ENCODE results near the gene RHOV.
"Not testable (repeated sequence)": the region's sequence is repeated elsewhere in the genome, so short reads cannot be mapped to it uniquely, and the experiment has no call there.

The RHOV gene

GRCh38 chr15:40871749-40872617 lies 2.1 kb downstream of the RHOV start:
- peak; percentile 51 to 57 for DNase-seq

- no peak for DNase-seq
These were observed 3.3 kb downstream of the RHOV start for GRCh38 chr15:40870716-40871115.

GRCh38 chr15:40869686-40870085 lies 4.3 kb downstream of the RHOV start:
- DNase-seq = no peak

- DNase-seq = no peak
These were observed 6.8 kb downstream of the RHOV start for GRCh38 chr15:40867199-40867598.

GRCh38 chr15:40863660-40864270 lies 10.3 kb downstream of the RHOV start:
- DNase-seq = no peak

- DNase-seq = not testable (repeated sequence)
These were observed 12.9 kb downstream of the RHOV start for GRCh38 chr15:40861147-40861546.

- peak; percentile 79 to 82 for DNase-seq
These were observed 14.7 kb downstream of the RHOV start for GRCh38 chr15:40859206-40859851.

- no peak for DNase-seq
These were observed 15.3 kb downstream of the RHOV start for GRCh38 chr15:40858706-40859105.

- DNase-seq = peak; percentile 68 to 84
These were observed 16.3 kb downstream of the RHOV start for GRCh38 chr15:40857601-40858341.

- no peak for DNase-seq
These were observed 17.3 kb downstream of the RHOV start for GRCh38 chr15:40856746-40857145.

GRCh38 chr15:40855706-40856234 lies 18.3 kb downstream of the RHOV start:
- DNase-seq = no peak

- no peak for DNase-seq
These were observed 19.9 kb downstream of the RHOV start for GRCh38 chr15:40854161-40854560.

- DNase-seq = no peak
These were observed 20.7 kb downstream of the RHOV start for GRCh38 chr15:40853241-40853890.

- DNase-seq = no peak
These were observed 21.5 kb downstream of the RHOV start for GRCh38 chr15:40852529-40852928.

- DNase-seq = no peak
These were observed 23.4 kb downstream of the RHOV start for GRCh38 chr15:40850576-40851112.

GRCh38 chr15:40847223-40847961 lies 26.6 kb downstream of the RHOV start:
- DNase-seq = no peak

- no peak for DNase-seq
These were observed 27.2 kb downstream of the RHOV start for GRCh38 chr15:40846841-40847222.

- DNase-seq = no peak
These were observed 28.3 kb downstream of the RHOV start for GRCh38 chr15:40845511-40846284.

GRCh38 chr15:40845036-40845435 lies 29.0 kb downstream of the RHOV start:
- no peak for DNase-seq

- peak; percentile 22 to 29 for DNase-seq
These were observed 29.4 kb downstream of the RHOV start for GRCh38 chr15:40844696-40845030.
